ENCODE results near the gene CFAP100.

- no peak for TF ChIP-seq EZH2 (IDR thresholded peaks at IDR 0.05; ENCODE audit: borderline replicate concordance, low read length)
- TF ChIP-seq CTCF (IDR thresholded peaks at IDR 0.05; ENCODE audit: low read length): no peak
Measured at GRCh38 chr3:126392246-126392645, 2.5 kb upstream of the CFAP100 start.

Data from OCI-LY1 (cell line).